ENCODE measurements around the gene HS1BP3. TPM values are rescaled to one million over a fixed set of nuclear protein-coding genes. Genes with fewer than 3 reads are reported as not detected.

HS1BP3 gene
- total RNA-seq, 1 donor from 2014 or later = 14.4 TPM

DNA sequence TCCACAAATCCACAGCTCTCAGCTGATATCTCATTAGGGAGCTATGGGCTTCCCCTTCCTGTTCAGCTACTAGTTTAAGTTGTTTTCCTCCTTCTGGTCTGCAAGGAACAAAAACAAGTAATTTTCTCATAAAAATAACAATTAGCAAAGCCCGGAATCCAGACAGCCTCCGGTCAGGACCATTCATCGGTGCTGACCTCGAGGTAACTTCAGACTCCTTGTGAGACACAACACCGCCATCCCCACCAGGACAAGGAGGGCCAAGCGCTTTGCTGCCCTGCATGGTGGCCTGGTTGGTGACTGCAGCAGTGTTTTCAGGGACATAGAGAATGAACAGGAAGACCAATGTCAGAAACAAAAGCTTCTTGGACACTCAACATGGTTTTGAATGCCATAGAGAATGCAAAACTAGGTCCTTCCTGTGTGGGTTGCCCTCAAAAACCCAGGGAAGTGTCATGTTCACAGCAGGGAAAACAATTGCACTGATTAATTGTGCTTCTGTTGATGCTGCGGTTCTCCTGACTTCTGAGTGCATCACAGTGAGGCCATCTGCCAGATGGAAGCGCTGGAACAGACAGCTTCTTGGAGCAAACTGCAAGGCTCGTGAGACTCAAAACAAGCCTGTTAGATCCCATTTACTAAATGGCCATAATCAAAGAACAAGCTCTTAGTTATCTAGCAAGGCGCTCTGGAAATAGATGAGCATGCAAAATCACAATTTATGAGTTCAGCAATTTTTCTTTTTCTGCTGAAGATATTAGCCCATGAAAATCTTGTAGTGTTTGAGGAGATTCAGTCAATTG, 77.1 kb downstream of the HS1BP3 start:
- DNase-seq (ENCODE audit: low read depth) = no peak
- TF ChIP-seq, protein P1, sequence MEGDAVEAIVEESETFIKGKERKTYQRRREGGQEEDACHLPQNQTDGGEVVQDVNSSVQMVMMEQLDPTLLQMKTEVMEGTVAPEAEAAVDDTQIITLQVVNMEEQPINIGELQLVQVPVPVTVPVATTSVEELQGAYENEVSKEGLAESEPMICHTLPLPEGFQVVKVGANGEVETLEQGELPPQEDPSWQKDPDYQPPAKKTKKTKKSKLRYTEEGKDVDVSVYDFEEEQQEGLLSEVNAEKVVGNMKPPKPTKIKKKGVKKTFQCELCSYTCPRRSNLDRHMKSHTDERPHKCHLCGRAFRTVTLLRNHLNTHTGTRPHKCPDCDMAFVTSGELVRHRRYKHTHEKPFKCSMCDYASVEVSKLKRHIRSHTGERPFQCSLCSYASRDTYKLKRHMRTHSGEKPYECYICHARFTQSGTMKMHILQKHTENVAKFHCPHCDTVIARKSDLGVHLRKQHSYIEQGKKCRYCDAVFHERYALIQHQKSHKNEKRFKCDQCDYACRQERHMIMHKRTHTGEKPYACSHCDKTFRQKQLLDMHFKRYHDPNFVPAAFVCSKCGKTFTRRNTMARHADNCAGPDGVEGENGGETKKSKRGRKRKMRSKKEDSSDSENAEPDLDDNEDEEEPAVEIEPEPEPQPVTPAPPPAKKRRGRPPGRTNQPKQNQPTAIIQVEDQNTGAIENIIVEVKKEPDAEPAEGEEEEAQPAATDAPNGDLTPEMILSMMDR (conservative IDR thresholded peaks at IDR 0.05; ENCODE audit: low read depth, low read length) = no peak
- no peak overlapping the region for H3K4me3 ChIP-seq (ENCODE audit: low read depth, low read length)

DNA sequence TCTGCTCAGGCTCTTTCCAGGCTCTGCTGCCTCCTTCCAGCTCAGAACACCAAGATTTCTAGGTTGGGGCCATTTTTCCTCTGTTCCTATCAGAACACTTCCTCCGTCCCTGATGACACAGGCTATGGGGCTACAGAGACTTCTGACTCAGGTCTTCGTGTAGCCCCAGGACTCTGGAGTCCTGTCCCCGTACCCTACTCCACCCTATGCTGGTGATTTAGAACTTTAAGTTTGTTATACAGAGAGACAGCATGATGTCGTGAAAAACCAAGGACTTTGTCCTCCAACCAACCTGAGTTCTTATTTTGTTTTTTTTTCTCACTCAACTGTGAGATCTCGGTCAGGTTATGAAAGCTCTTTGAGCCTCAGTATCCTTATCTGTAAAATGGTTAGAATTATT, 78.7 kb downstream of the HS1BP3 start:
- DNase-seq (ENCODE audit: low read depth) = no peak
- no peak overlapping the region for H3K4me3 ChIP-seq (ENCODE audit: low read depth, low read length)
- TF ChIP-seq, protein P1 (conservative IDR thresholded peaks at IDR 0.05; ENCODE audit: low read depth, low read length) = no peak

DNA sequence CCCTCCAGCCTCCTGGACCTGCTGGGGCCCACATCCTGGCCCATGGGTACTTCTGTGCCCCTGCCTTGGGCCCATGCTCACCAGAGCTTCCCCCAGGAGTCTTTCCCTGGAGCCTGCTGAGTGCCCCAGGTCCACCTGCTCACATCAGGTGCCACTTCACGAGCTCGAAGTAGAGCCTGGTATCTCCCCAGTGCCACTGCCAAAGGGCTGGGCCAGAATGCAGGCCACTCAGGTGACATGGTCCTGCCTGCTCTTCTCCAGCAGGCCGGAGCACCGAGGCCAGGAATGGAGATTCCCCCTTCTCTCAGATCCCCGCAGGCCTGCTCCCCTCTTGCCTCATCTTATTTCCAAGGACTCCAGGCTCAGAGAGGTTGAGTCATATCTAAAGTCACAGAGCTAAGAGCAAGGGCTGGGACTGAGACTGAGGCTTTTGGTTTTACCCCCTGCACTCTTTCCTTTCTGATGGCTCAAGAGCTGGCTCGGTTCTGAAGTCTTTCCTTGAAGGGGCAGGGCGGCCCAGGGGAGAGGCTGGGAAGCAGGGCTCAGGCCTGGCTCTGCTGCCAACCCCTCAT, 79.2 kb downstream of the HS1BP3 start:
- DNase-seq (ENCODE audit: low read depth) = no peak
- no peak overlapping the region for H3K4me3 ChIP-seq (ENCODE audit: low read depth, low read length)
- TF ChIP-seq, protein P1 (conservative IDR thresholded peaks at IDR 0.05; ENCODE audit: low read depth, low read length) = no peak

DNA sequence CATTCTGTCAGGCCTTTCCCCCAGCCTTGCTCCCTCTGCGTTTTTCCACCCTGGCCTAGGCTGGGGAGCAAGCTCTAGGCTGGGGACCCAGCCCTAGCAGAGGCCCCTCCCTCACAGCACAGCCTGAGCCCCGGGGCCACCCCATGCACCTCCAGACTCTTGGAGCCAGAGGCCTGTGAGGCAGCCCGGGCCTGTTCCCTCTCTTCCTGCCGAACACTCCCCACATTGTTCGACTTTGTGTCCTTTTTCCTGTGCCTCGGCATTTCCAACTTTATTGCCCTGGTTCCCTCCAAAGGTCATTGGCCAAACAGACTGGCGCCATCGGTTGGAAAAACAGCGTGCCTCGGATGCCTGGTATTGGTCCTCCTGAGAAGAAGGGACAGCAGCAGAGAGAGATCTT, 79.7 kb downstream of the HS1BP3 start:
- TF ChIP-seq, protein P1 (conservative IDR thresholded peaks at IDR 0.05; ENCODE audit: low read depth, low read length) = no peak
- DNase-seq (ENCODE audit: low read depth) = no peak

DNA sequence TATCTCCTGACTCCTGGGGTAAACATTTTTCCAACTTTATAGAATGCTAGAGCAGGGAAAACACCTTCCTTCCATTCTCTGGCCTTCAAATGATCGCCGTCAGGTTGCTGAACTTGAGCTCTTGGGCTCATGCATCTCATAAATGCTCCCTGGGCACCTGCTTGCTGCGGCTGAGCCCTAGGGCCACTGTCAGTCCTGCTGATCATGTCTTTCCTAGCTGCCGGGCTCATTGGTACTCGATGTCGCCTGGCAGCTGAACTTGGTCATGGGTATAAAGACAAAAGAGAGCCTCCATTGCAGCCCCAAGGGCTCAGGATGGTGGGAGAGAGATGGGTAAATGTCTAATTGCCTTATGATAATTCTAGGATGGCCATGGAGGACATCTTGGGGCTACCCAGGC, 80.6 kb downstream of the HS1BP3 start:
- TF ChIP-seq, protein P1 (conservative IDR thresholded peaks at IDR 0.05; ENCODE audit: low read depth, low read length) = no peak
- no peak overlapping the region for H3K4me3 ChIP-seq (ENCODE audit: low read depth, low read length)
- DNase-seq (ENCODE audit: low read depth) = no peak

More for the DNA sequence above, 79.7 kb downstream of the HS1BP3 start:
- H3K4me3 ChIP-seq (ENCODE audit: low read depth, low read length) = no peak overlapping the region

DNA sequence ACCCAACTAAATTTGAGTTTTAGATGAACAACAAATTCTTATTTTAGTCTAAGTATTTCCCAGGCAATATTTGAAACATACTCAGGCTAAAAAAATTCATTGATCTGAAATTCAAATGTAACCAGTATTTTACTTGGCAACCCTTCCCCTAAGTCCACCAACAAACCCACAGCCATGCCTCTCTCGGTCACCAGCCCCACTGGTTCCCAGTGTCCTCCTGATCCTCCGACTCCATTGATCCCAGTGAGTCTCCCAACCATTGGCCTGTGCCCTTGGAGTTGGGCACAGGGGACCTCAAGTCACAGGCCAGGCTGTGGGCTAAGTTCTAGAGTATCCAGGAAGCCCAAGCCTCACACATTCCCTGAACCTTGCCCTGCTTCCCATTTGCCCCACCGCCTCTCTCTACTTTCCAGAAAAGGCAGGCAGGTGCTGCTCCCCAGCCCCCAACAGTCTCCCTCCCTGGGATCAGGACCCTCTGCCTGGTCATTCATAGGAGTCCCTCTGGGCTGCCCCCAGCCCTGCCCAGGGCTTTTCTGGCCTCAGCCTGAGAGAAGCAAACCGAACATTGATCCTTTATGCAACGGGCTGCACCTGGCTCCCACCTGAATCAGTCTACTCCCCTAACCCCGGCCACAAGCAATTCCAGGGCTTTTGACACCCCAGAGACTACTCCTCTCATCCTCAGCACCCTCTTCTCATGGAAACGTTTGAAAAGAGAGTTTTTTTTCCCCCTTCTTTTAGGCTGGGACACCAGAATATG, 81.3 kb downstream of the HS1BP3 start:
- H3K4me3 ChIP-seq (ENCODE audit: low read depth, low read length) = no peak overlapping the region
- DNase-seq (ENCODE audit: low read depth) = no peak
- TF ChIP-seq, protein P1 (conservative IDR thresholded peaks at IDR 0.05; ENCODE audit: low read depth, low read length) = no peak
